Natural killer cell treated with Interleukin-12 subunit alpha and Interleukin-12 subunit beta and Interleukin-15 and Interleukin-18, amount 100 ng/mL, for 72 hours (primary cell): ENCODE results near the gene KCNE4. TPM values are rescaled to one million over a fixed set of nuclear protein-coding genes. Genes with fewer than 3 reads are reported as not detected.
"Not testable (repeated sequence)": the region's sequence is repeated elsewhere in the genome, so short reads cannot be mapped to it uniquely, and the experiment has no call there.

Experiments
- ATAC-seq, 2 donors: fragments of 150-1000 bp; cut with Tn5 transposase in 1 of 2; sonication (Bioruptor Pico), chemical (Tn5 transposase) in 1 of 2; 2 replicates each; pipeline ENCODE4 v1.10.0; 2021
- DNase-seq: peaks from one replicate; pipeline ENCODE4 v3.0.0; 2022; ENCODE audit warnings: low spot score
- H3K27ac Mint-ChIP-seq, 2 donors: 1 replicate in 1 of 2; 2 replicates in 1 of 2; pipeline ENCODE4 v1.8.0; 2022; ENCODE audit warnings: mixed read lengths in 2 of 2, mild to moderate bottlenecking in 1 of 2, moderate library complexity in 1 of 2
- H3K27me3 Mint-ChIP-seq, 2 donors: 1 replicate in 1 of 2; 2 replicates in 1 of 2; pipeline ENCODE4 v1.8.0; 2022; ENCODE audit warnings: mixed read lengths in 2 of 2
- H3K36me3 Mint-ChIP-seq: one replicate; pipeline ENCODE4 v1.8.0; 2022; ENCODE audit warnings: mixed read lengths
- H3K4me1 Mint-ChIP-seq, 2 donors: 1 replicate in 1 of 2; 2 replicates in 1 of 2; pipeline ENCODE4 v1.8.0; 2022; ENCODE audit warnings: low read depth in 2 of 2, mixed read lengths in 2 of 2, mild to moderate bottlenecking in 1 of 2
- H3K4me3 Mint-ChIP-seq: one replicate; pipeline ENCODE4 v1.8.0; 2022; ENCODE audit warnings: mixed read lengths
- H3K9me3 Mint-ChIP-seq: 2 replicates; pipeline ENCODE4 v1.8.0; 2022; ENCODE audit warnings: mixed read lengths
- total RNA-seq, 2 donors: library from RNA; stranded (reverse); gene quantifications; one replicate each; pipeline ENCODE4 v1.2.3, GENCODE V29; 2022

Gene KCNE4
- total RNA-seq, 2 donors from 2014 or later = not detected

GRCh38 chr2:223076573-223076972, 24.6 kb downstream of the KCNE4 start:
- H3K9me3 Mint-ChIP-seq = peaks cover 7% of the 10 kb centered on the region

GRCh38 chr2:223078482-223078881, 26.5 kb downstream of the KCNE4 start:
- Mint-ChIP-seq H3K4me1 (no peaks in the 10 kb centered on the region), H3K9me3 (peaks cover 2% of the 10 kb centered on the region), H3K36me3 (no peaks in the 10 kb centered on the region), H3K27ac (no peak overlapping the region), H3K4me3 (no peak overlapping the region), H3K27me3 (peaks cover 5 to 6% of the 10 kb centered on the region in 2 donors)
- DNase-seq = no peak
- no peak for ATAC-seq

More at GRCh38 chr2:223076573-223076972, 24.6 kb downstream of the KCNE4 start:
- Mint-ChIP-seq H3K4me1 (no peaks in the 10 kb centered on the region), H3K27ac (no peak overlapping the region), H3K27me3 (peaks cover 9 to 12% of the 10 kb centered on the region in 2 donors), H3K36me3 (no peaks in the 10 kb centered on the region), H3K4me3 (no peak overlapping the region)
- DNase-seq = no peak
- ATAC-seq = no peak

GRCh38 chr2:223079378-223079777, 27.4 kb downstream of the KCNE4 start:
- DNase-seq = no peak
- no peak overlapping the region for H3K27ac Mint-ChIP-seq
- no peak for ATAC-seq
- no peaks in the 10 kb centered on the region for H3K36me3 Mint-ChIP-seq
- H3K4me1 Mint-ChIP-seq = no peaks in the 10 kb centered on the region
- peaks cover 5 to 6% of the 10 kb centered on the region in 2 donors for H3K27me3 Mint-ChIP-seq
- H3K4me3 Mint-ChIP-seq = no peak overlapping the region
- peaks cover 2% of the 10 kb centered on the region for H3K9me3 Mint-ChIP-seq

GRCh38 chr2:223079925-223080324, 27.9 kb downstream of the KCNE4 start:
- Mint-ChIP-seq H3K36me3 (no peaks in the 10 kb centered on the region), H3K9me3 (peaks cover 2% of the 10 kb centered on the region), H3K4me3 (no peak overlapping the region), H3K27me3 (peaks cover 5 to 6% of the 10 kb centered on the region in 2 donors), H3K4me1 (no peaks in the 10 kb centered on the region), H3K27ac (no peak overlapping the region)
- ATAC-seq (no peak), DNase-seq (no peak)

GRCh38 chr2:223080790-223081360, 28.9 kb downstream of the KCNE4 start:
- H3K4me3 Mint-ChIP-seq = not testable (repeated sequence)

GRCh38 chr2:223081789-223082188, 29.8 kb downstream of the KCNE4 start:
- Mint-ChIP-seq H3K4me1 (no peaks in the 10 kb centered on the region), H3K9me3 (peaks cover 2% of the 10 kb centered on the region)

More at GRCh38 chr2:223080790-223081360, 28.9 kb downstream of the KCNE4 start:
- H3K4me1 Mint-ChIP-seq, H3K27ac Mint-ChIP-seq, H3K9me3 Mint-ChIP-seq, H3K27me3 Mint-ChIP-seq, H3K36me3 Mint-ChIP-seq, DNase-seq, ATAC-seq: not testable (repeated sequence)

GRCh38 chr2:223082706-223083105, 30.7 kb downstream of the KCNE4 start:
- Mint-ChIP-seq H3K4me3 (no peak overlapping the region), H3K9me3 (peaks cover 2% of the 10 kb centered on the region), H3K4me1 (no peaks in the 10 kb centered on the region), H3K27me3 (peaks cover 5 to 6% of the 10 kb centered on the region in 2 donors), H3K27ac (no peak overlapping the region), H3K36me3 (no peaks in the 10 kb centered on the region)
- ATAC-seq (no peak), DNase-seq (no peak)

More at GRCh38 chr2:223081789-223082188, 29.8 kb downstream of the KCNE4 start:
- Mint-ChIP-seq H3K4me3 (no peak overlapping the region), H3K36me3 (no peaks in the 10 kb centered on the region), H3K27ac (no peak overlapping the region), H3K27me3 (peaks cover 5 to 6% of the 10 kb centered on the region in 2 donors)
- DNase-seq (no peak), ATAC-seq (no peak)

GRCh38 chr2:223083402-223084070, 31.5 kb downstream of the KCNE4 start:
- Mint-ChIP-seq H3K4me3 (no peak overlapping the region), H3K4me1 (no peaks in the 10 kb centered on the region), H3K27me3 (peaks cover 5 to 6% of the 10 kb centered on the region in 2 donors), H3K27ac (no peak overlapping the region), H3K9me3 (peaks cover 2% of the 10 kb centered on the region), H3K36me3 (no peaks in the 10 kb centered on the region)
- no peak for DNase-seq
- ATAC-seq = no peak

GRCh38 chr2:223084873-223085272, 32.9 kb downstream of the KCNE4 start:
- Mint-ChIP-seq H3K4me3 (no peak overlapping the region), H3K9me3 (peaks cover 2% of the 10 kb centered on the region), H3K27me3 (peaks cover 0 to 3% of the 10 kb centered on the region in 2 donors), H3K4me1 (no peaks in the 10 kb centered on the region), H3K36me3 (no peaks in the 10 kb centered on the region), H3K27ac (no peak overlapping the region)
- DNase-seq (no peak), ATAC-seq (no peak)

- H3K36me3 Mint-ChIP-seq = no peaks in the 10 kb centered on the region
- no peaks in the 10 kb centered on the region for H3K9me3 Mint-ChIP-seq
- H3K4me3 Mint-ChIP-seq = no peak overlapping the region
Measured at GRCh38 chr2:223086370-223086981, 34.5 kb downstream of the KCNE4 start.

GRCh38 chr2:223087466-223087865, 35.5 kb downstream of the KCNE4 start:
- Mint-ChIP-seq H3K4me3 (no peak overlapping the region), H3K27ac (no peak overlapping the region), H3K9me3 (no peaks in the 10 kb centered on the region)

More at GRCh38 chr2:223086370-223086981, 34.5 kb downstream of the KCNE4 start:
- ATAC-seq (no peak), DNase-seq (no peak)
- H3K27me3 Mint-ChIP-seq = no peaks in the 10 kb centered on the region
- no peaks in the 10 kb centered on the region for H3K4me1 Mint-ChIP-seq
- H3K27ac Mint-ChIP-seq = no peak overlapping the region

GRCh38 chr2:223088866-223089265, 36.9 kb downstream of the KCNE4 start:
- no peak for DNase-seq
- Mint-ChIP-seq H3K4me3 (no peak overlapping the region), H3K27ac (no peak overlapping the region), H3K4me1 (no peaks in the 10 kb centered on the region), H3K9me3 (no peaks in the 10 kb centered on the region), H3K36me3 (no peaks in the 10 kb centered on the region), H3K27me3 (no peaks in the 10 kb centered on the region)
- ATAC-seq = no peak

More at GRCh38 chr2:223087466-223087865, 35.5 kb downstream of the KCNE4 start:
- Mint-ChIP-seq H3K36me3 (no peaks in the 10 kb centered on the region), H3K4me1 (no peaks in the 10 kb centered on the region), H3K27me3 (no peaks in the 10 kb centered on the region)
- no peak for DNase-seq
- ATAC-seq = no peak

- Mint-ChIP-seq H3K4me1 (no peaks in the 10 kb centered on the region), H3K27ac (no peak overlapping the region)
Measured at GRCh38 chr2:223090039-223090438, 38.0 kb downstream of the KCNE4 start.

GRCh38 chr2:223090540-223091235, 38.7 kb downstream of the KCNE4 start:
- H3K27ac Mint-ChIP-seq = no peak overlapping the region
- no peaks in the 10 kb centered on the region for H3K4me1 Mint-ChIP-seq
- H3K9me3 Mint-ChIP-seq = no peaks in the 10 kb centered on the region
- H3K27me3 Mint-ChIP-seq = no peaks in the 10 kb centered on the region
- ATAC-seq (no peak), DNase-seq (no peak)
- H3K36me3 Mint-ChIP-seq = no peaks in the 10 kb centered on the region
- no peak overlapping the region for H3K4me3 Mint-ChIP-seq

More at GRCh38 chr2:223090039-223090438, 38.0 kb downstream of the KCNE4 start:
- DNase-seq (no peak), ATAC-seq (no peak)
- H3K36me3 Mint-ChIP-seq = no peaks in the 10 kb centered on the region
- H3K27me3 Mint-ChIP-seq = no peaks in the 10 kb centered on the region
- H3K4me3 Mint-ChIP-seq = no peak overlapping the region
- no peaks in the 10 kb centered on the region for H3K9me3 Mint-ChIP-seq
